ENCODE measurements around the gene FOXRED2.

- TF ChIP-seq, protein P1, sequence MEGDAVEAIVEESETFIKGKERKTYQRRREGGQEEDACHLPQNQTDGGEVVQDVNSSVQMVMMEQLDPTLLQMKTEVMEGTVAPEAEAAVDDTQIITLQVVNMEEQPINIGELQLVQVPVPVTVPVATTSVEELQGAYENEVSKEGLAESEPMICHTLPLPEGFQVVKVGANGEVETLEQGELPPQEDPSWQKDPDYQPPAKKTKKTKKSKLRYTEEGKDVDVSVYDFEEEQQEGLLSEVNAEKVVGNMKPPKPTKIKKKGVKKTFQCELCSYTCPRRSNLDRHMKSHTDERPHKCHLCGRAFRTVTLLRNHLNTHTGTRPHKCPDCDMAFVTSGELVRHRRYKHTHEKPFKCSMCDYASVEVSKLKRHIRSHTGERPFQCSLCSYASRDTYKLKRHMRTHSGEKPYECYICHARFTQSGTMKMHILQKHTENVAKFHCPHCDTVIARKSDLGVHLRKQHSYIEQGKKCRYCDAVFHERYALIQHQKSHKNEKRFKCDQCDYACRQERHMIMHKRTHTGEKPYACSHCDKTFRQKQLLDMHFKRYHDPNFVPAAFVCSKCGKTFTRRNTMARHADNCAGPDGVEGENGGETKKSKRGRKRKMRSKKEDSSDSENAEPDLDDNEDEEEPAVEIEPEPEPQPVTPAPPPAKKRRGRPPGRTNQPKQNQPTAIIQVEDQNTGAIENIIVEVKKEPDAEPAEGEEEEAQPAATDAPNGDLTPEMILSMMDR (IDR thresholded peaks at IDR 0.05; ENCODE audit: low read depth, low read length): no peak
- no peak for TF ChIP-seq EZH2phosphoT487 (IDR thresholded peaks at IDR 0.05; ENCODE audit: low read depth)
These were observed 46.6 kb downstream of the FOXRED2 start for GRCh38 chr22:36460202-36460601.

Measured in OCI-LY3 (cell line).